ELR (cell line): Measurements from ENCODE around the gene LGI2.

Source experiments
- DNase-seq: peaks from one replicate; pipeline ENCODE4 v3.0.0-alpha.2; 2015; ENCODE audit warnings: low read depth

LGI2 gene

GRCh38 chr4:24963277-24963676 is 67.5 kb downstream of the LGI2 start:
- no peak for DNase-seq

DNA sequence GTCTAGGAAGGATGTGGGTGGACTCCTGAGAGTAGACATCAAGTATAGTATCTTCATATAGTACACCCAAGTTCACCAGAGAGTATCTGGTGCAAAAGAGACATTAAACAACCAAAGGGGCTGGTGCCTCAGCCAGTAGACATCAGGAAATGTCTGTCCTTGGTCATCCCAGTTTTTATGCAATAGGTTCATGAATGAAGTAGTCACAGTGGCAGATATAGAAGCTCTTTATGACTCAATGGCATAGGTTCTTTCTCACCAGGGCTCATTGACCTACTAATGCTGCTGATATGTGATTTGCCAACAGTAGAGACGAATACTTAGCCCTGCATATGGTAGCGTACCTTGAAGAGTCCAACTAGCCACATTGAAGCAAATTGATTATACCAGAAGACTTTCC is 72.9 kb downstream of the LGI2 start:
- DNase-seq = no peak

DNA sequence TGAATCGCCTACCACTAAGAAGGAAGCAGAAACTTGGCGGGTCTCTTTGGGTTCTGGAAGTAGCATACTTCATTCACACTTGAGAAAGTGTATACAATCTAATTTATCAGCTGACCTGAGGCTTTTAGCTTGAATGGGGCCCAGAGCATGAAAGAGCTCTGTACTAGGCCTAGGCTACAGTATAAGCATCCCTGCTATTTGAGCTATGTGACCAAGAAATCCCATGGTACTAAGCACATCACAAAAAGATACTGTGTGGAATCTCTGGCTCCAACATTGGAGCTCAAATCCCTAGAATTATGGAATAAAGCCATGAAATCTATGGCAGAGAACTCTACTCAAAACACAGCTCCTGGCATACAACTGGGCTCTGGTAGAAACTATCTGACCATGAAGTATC is 74.0 kb downstream of the LGI2 start:
- no peak for DNase-seq

DNA sequence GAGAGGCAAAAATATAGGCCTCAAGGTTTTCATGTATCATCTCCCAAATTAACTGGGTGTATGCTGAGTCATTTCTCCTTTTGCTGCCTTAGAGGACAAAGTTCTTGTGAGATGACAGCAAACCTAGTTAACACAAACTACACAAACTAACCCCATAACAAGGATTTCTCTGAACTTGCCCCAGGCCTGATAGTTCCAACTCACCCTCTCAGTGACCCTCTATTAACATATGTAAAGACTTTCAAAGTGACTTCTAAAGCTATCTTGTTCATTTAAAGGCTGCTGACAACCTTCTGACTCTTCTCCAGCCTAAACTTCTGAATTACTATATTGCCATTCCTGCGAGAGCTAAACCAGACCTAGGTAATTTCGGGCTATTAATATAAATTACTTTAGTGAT is 74.7 kb downstream of the LGI2 start:
- DNase-seq = no peak

GRCh38 chr4:24952667-24953066 is 78.1 kb downstream of the LGI2 start:
- DNase-seq = no peak

DNA sequence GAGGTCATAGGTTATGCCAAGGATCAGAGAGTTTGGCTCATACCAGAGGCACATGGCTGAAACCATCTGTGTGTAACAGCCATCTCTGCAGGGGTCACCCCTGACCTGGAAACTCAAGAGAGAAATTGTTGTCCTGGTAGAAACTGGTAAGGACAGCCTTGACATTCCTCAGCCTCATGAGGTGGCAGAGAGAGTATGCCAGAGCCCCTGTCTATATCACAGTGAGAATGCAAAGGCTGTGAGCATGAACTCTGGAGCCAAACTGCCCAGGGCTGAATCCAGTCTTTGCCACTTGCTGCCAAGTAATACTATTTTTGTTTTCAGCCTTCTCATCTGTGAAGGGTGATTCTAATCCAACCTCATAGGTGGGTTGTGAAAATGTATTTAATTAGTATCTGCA is 80.8 kb downstream of the LGI2 start:
- DNase-seq = no peak
